A549 (cell line): ENCODE data around the gene PTPRK. TPM values are rescaled to one million over a fixed set of nuclear protein-coding genes. Genes with fewer than 3 reads are reported as not detected.

Experiments used
- ATAC-seq, 2 experiments: fragments of 200-7000 bp in 1 of 2; fragments of >200 bp in 1 of 2; cut with Nextera tagmentation in 1 of 2; cut with Tn5 transposase in 1 of 2; 3 replicates each; pipeline versions ENCODE4 v1.8.0 to v1.9.1; 2018 to 2020; ENCODE audit warnings: mild to moderate bottlenecking in 1 of 2, moderate library complexity in 1 of 2
- CTCF ChIA-PET: fragments of 300-600 bp; sonication (Branson Sonifier 250); formaldehyde crosslinking; extraction: SDS; loops from one replicate; lab custom pipeline; 2021; ENCODE audit warnings: antibody characterized with exemption, inconsistent platforms; lab: Yijun Ruan, JAX
- POLR2A ChIA-PET: fragments of 350-600 bp; formaldehyde crosslinking; extraction: SDS; loops from one replicate; lab custom pipeline; 2021; ENCODE audit warnings: antibody characterized with exemption, inconsistent platforms; lab: Yijun Ruan, JAX
- DNase-seq, 2 experiments: peaks; one replicate each; pipeline versions ENCODE4 v3.0.0 to v3.0.0-alpha.2; 2011 to 2016; ENCODE audit warnings: low read depth in 1 of 2, low spot score in 1 of 2
- FAIRE-seq: peaks from 2 replicates; lab custom pipeline; 2011; peaks lifted over from hg19 to GRCh38; lab: Jason Lieb, UNC
- H3K27ac ChIP-seq, 2 experiments: fragments of >200 bp; sonication (Bioruptor Twin); formaldehyde crosslinking; 3 replicates each; pipeline ENCODE4 v1.5.1; 2016 to 2017
- H3K4me1 ChIP-seq: fragments of >200 bp; sonication (Bioruptor Twin); formaldehyde crosslinking; 3 replicates; pipeline ENCODE4 v1.6.1; 2016
- H3K4me2 ChIP-seq: fragments of >200 bp; sonication (Bioruptor Twin); formaldehyde crosslinking; 3 replicates; pipeline ENCODE4 v1.6.1; 2016
- H3K4me3 ChIP-seq: fragments of >200 bp; sonication (Bioruptor Twin); formaldehyde crosslinking; 3 replicates; pipeline ENCODE4 v1.5.1; 2016
- H3K9me3 ChIP-seq: fragments of >200 bp; sonication (Bioruptor Twin); formaldehyde crosslinking; 3 replicates; pipeline ENCODE4 v1.6.1; 2016
- ATOH8 ChIP-seq: fragments of 250-450 bp; sonication (Bioruptor Pico); IDR thresholded peaks from 2 replicates; pipeline ENCODE4 v1.5.0; 2020; ENCODE audit warnings: low read depth, mild to moderate bottlenecking, moderate library complexity
- CHD4 ChIP-seq: fragments of 200-600 bp; sonication (generic); IDR thresholded peaks from 2 replicates; pipeline ENCODE4 v1.6.1; 2016; ENCODE audit warnings: antibody characterized with exemption, mild to moderate bottlenecking, borderline replicate concordance
- EHF ChIP-seq: fragments of 250-450 bp; sonication (Bioruptor Pico); IDR thresholded peaks from 2 replicates; pipeline ENCODE4 v1.5.0; 2020; ENCODE audit warnings: mild to moderate bottlenecking
- EHMT2 ChIP-seq: fragments of 200-600 bp; sonication (generic); IDR thresholded peaks from 2 replicates; pipeline ENCODE4 v1.6.1; 2016; ENCODE audit warnings: antibody characterized with exemption, low read depth, mild to moderate bottlenecking, moderate library complexity
- ELK1 ChIP-seq: fragments of 150-350 bp; IDR thresholded peaks from 2 replicates; pipeline ENCODE4 v1.6.1; 2014; ENCODE audit warnings: low read depth, mild to moderate bottlenecking, low read length
- GATA3 ChIP-seq: IDR thresholded peaks from 2 replicates; pipeline ENCODE4 v1.6.1; 2012; ENCODE audit warnings: borderline replicate concordance
- HOXA7 ChIP-seq: fragments of 250-450 bp; sonication (Bioruptor Pico); IDR thresholded peaks from 2 replicates; pipeline ENCODE4 v1.5.0; 2020; ENCODE audit warnings: mild to moderate bottlenecking, moderate library complexity
- HOXB13 ChIP-seq: fragments of 250-450 bp; sonication (Bioruptor Pico); IDR thresholded peaks from 2 replicates; pipeline ENCODE4 v1.5.0; 2020; ENCODE audit warnings: low read depth, mild to moderate bottlenecking, moderate library complexity
- KDM1A ChIP-seq: fragments of 200-600 bp; sonication (generic); IDR thresholded peaks from 2 replicates; pipeline ENCODE4 v1.6.1; 2016; ENCODE audit warnings: low read depth, mild to moderate bottlenecking
- MAFK ChIP-seq: fragments of 450-650 bp; IDR thresholded peaks from 2 replicates; pipeline ENCODE4 v1.6.1; 2014; ENCODE audit not compliant: partially characterized antibody
- MAZ ChIP-seq: fragments of 150-350 bp; IDR thresholded peaks from 2 replicates; pipeline ENCODE4 v1.6.1; 2014; ENCODE audit warnings: antibody characterized with exemption, low read depth, low read length, borderline replicate concordance
- MYC ChIP-seq: IDR thresholded peaks from 2 replicates; pipeline ENCODE4 v1.6.1; 2012; ENCODE audit warnings: mild to moderate bottlenecking, inconsistent platforms, low read length, improper control_type of control experiment, borderline replicate concordance
- NFE2L2 ChIP-seq: fragments of 150-350 bp; conservative IDR thresholded peaks from 2 replicates; pipeline ENCODE4 v1.6.1; 2014; ENCODE audit warnings: low read length
- NR3C1 ChIP-seq: fragments of >200 bp; sonication (Bioruptor Twin); formaldehyde crosslinking; IDR thresholded peaks from 3 replicates; pipeline ENCODE4 v1.6.1; 2017
- PHF8 ChIP-seq: fragments of 200-600 bp; sonication (generic); IDR thresholded peaks from 2 replicates; pipeline ENCODE4 v1.6.1; 2016; ENCODE audit warnings: low read depth, mild to moderate bottlenecking, antibody characterized with exemption, moderate library complexity, borderline replicate concordance
- RAD21 ChIP-seq, 2 experiments: fragments of >200 bp in 1 of 2; sonication (Bioruptor Twin) in 1 of 2; formaldehyde crosslinking in 1 of 2; IDR thresholded peaks in 1 of 2; conservative IDR thresholded peaks in 1 of 2; 2 replicates in 1 of 2; 3 replicates in 1 of 2; pipeline ENCODE4 v1.6.1; 2012 to 2018; ENCODE audit warnings: inconsistent platforms in 1 of 2
- RARB ChIP-seq: fragments of 250-450 bp; sonication (Bioruptor Pico); IDR thresholded peaks from 2 replicates; pipeline ENCODE4 v1.8.0; 2021; ENCODE audit warnings: mild to moderate bottlenecking, moderate library complexity
- RCOR1 ChIP-seq: fragments of 150-350 bp; IDR thresholded peaks from 2 replicates; pipeline ENCODE4 v1.6.1; 2014; ENCODE audit warnings: antibody characterized with exemption, low read length, low read depth
- RFX5 ChIP-seq: fragments of 450-650 bp; IDR thresholded peaks from 2 replicates; pipeline ENCODE4 v1.7.1; 2014; ENCODE audit warnings: antibody characterized with exemption, mild to moderate bottlenecking, moderate library complexity
- SMC3 ChIP-seq: fragments of >200 bp; sonication (Bioruptor Twin); formaldehyde crosslinking; IDR thresholded peaks from 3 replicates; pipeline ENCODE4 v1.6.1; 2018; ENCODE audit warnings: inconsistent platforms
- TFCP2L1 ChIP-seq: fragments of 250-450 bp; sonication (Bioruptor Pico); IDR thresholded peaks from 2 replicates; pipeline ENCODE4 v1.5.0; 2021; ENCODE audit warnings: mild to moderate bottlenecking
- ZC3H11A ChIP-seq: fragments of 450-650 bp; IDR thresholded peaks from 2 replicates; pipeline ENCODE4 v1.6.1; 2014; ENCODE audit warnings: antibody characterized with exemption, mild to moderate bottlenecking
- ZNF302 ChIP-seq: fragments of 250-450 bp; sonication (Bioruptor Pico); IDR thresholded peaks from 2 replicates; pipeline ENCODE4 v1.9.0; 2021; ENCODE audit warnings: inconsistent platforms, mild to moderate bottlenecking, moderate library complexity
- ZSCAN20 ChIP-seq: fragments of 250-450 bp; sonication (Bioruptor Pico); IDR thresholded peaks from 2 replicates; pipeline ENCODE4 v1.8.0; 2022; ENCODE audit warnings: mild to moderate bottlenecking, moderate library complexity
- WGBS: methylation state at CpG from one replicate; pipeline ENCODE4 v1.1.6; 2017; ENCODE audit errors: missing lambda C conversion rate; 5-methylcytosine and 5-hydroxymethylcytosine counted together
- polyA plus RNA-seq, 4 experiments: library from polyadenylated mRNA; depleted of rRNA in 3 of 4; stranded (reverse); fragments of >200 nt; fragmentation: RNase III in 1 of 4; extraction: RNeasy Plus Mini Kit Qiagen cat#74134 plus additional on column Dnase treatment in 1 of 4; gene quantifications; 2 replicates in 3 of 4; 3 replicates in 1 of 4; pipeline ENCODE4 v1.2.3, GENCODE V29; 2011 to 2017
- TF ChIP-seq, protein P1 (sequence below): fragments of >200 bp; sonication (Bioruptor Twin); formaldehyde crosslinking; IDR thresholded peaks from 3 replicates; pipeline ENCODE4 v1.6.1; 2016
- TF ChIP-seq, protein P2 (sequence below): IDR thresholded peaks from 2 replicates; pipeline ENCODE4 v1.6.1; 2012; ENCODE audit warnings: low read depth, borderline replicate concordance

The PTPRK gene
- polyA plus RNA-seq, 2 of the 4 experiments (the other 2 are of a cell fraction) = 14.4 to 16.1 TPM

DNA sequence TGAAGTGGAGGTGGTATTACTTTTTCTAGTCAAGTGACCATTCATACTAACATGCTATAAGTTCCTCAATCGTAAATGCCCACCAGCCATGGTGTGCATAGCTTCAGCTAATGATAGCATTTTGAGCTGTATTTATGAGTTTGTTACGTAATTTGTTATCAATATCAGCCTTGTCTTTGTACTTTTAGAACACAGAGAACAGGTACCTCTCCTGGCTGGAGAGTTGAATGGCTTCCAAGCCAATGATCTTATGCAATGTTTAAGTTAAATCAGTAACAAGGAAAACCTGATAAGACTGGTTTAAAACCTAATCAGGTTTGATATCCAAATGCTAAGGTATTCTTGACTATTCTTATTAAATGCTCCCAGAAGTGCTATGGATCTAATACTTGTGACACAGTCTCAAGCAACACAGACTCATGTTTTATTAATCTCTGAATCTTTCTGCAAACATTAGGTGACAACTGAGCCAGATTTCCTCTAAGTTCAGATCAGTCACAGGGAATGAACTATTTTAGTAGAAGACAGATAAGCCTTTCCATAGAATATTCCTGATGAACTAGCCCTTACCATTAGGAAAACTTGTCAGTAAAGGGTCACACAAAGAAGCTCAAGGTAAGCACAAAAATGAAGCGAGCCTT lies 154.8 kb downstream of the PTPRK start:
- WGBS = 85% methylated on average over 3 of the region's 3 CpGs
- FAIRE-seq (no peak), DNase-seq (no peak)

GRCh38 chr6:128364766-128365519 lies 155.5 kb downstream of the PTPRK start:
- WGBS = 70% methylated on average over 3 of the region's 3 CpGs

More for the DNA sequence above, 154.8 kb downstream of the PTPRK start:
- H3K27ac ChIP-seq = no peak overlapping the region
- H3K4me3 ChIP-seq = no peak overlapping the region
- H3K9me3 ChIP-seq = no peaks in the 10 kb centered on the region
- peak overlapping the region; percentile 25; the same call in 1 of the 3 replicates for H3K4me2 ChIP-seq
- TF ChIP-seq, protein P1, sequence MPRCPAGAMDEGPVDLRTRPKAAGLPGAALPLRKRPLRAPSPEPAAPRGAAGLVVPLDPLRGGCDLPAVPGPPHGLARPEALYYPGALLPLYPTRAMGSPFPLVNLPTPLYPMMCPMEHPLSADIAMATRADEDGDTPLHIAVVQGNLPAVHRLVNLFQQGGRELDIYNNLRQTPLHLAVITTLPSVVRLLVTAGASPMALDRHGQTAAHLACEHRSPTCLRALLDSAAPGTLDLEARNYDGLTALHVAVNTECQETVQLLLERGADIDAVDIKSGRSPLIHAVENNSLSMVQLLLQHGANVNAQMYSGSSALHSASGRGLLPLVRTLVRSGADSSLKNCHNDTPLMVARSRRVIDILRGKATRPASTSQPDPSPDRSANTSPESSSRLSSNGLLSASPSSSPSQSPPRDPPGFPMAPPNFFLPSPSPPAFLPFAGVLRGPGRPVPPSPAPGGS = no peak
- TF ChIP-seq HOXA7 (CRISPR knock-in tag) (no peak), RCOR1 (no peak), ZSCAN20 (CRISPR knock-in tag) (no peak), KDM1A (no peak), MAZ (no peak), NFE2L2 (no peak), EHMT2 (no peak), HOXB13 (CRISPR knock-in tag) (no peak), RAD21 (conservative IDR thresholded peaks at IDR 0.05 in 1 of 2, IDR thresholded peaks at IDR 0.05 in 1 of 2) (no peak), ATOH8 (CRISPR knock-in tag) (no peak)
- TF ChIP-seq, protein P2, sequence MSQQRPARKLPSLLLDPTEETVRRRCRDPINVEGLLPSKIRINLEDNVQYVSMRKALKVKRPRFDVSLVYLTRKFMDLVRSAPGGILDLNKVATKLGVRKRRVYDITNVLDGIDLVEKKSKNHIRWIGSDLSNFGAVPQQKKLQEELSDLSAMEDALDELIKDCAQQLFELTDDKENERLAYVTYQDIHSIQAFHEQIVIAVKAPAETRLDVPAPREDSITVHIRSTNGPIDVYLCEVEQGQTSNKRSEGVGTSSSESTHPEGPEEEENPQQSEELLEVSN = no peak
- ChIA-PET POLR2A (no interaction called here), CTCF (no interaction called here)
- peaks cover 54% of the 10 kb centered on the region for H3K4me1 ChIP-seq
- ATAC-seq = no peak

More at GRCh38 chr6:128364766-128365519, 155.5 kb downstream of the PTPRK start:
- Histone ChIP-seq H3K27ac (no peak overlapping the region), H3K4me1 (peaks cover 47% of the 10 kb centered on the region), H3K4me2 (peak overlapping the region; percentile 25; the same call in 1 of the 3 replicates), H3K9me3 (no peaks in the 10 kb centered on the region), H3K4me3 (no peak overlapping the region)
- TF ChIP-seq NR3C1 (no peak), PHF8 (no peak), SMC3 (no peak), HOXA7 (CRISPR knock-in tag) (no peak), CHD4 (no peak), RARB (CRISPR knock-in tag) (no peak), EHF (CRISPR knock-in tag) (no peak), ZC3H11A (no peak), KDM1A (no peak), ELK1 (no peak), TFCP2L1 (CRISPR knock-in tag) (no peak), RFX5 (no peak), NFE2L2 (no peak), ZNF302 (CRISPR knock-in tag) (no peak), MAFK (no peak), MYC (no peak), GATA3 (no peak), RCOR1 (no peak)
- TF ChIP-seq, protein P2 = no peak
- DNase-seq = no peak
- no peak for ATAC-seq
- no peak for FAIRE-seq
- ChIA-PET CTCF (no interaction called here), POLR2A (no interaction called here)
